Mucosa of descending colon (tissue), 3 donors: ENCODE measurements around the gene TAS2R38. TPM values are rescaled to one million over a fixed set of nuclear protein-coding genes. Genes with fewer than 3 reads are reported as not detected.

ENCODE experiments used
- ATAC-seq: fragments of 200-7000 bp; cut with Tn5 transposase; one replicate; pipeline ENCODE4 v1.9.1; 2020; ENCODE audit warnings: mild to moderate bottlenecking, moderate library complexity
- DNase-seq, 3 donors: peaks; one replicate each; pipeline ENCODE4 v3.0.0-alpha.2; 2020
- H3K36me3 ChIP-seq: fragments of 200-600 bp; one replicate; pipeline ENCODE4 v1.8.0; 2021; ENCODE audit warnings: low read depth, mild to moderate bottlenecking
- H3K4me1 ChIP-seq: fragments of 200-600 bp; one replicate; pipeline ENCODE4 v1.8.0; 2021; ENCODE audit warnings: low read depth, mild to moderate bottlenecking
- H3K4me3 ChIP-seq: fragments of 200-600 bp; one replicate; pipeline ENCODE4 v1.8.0; 2021; ENCODE audit warnings: mild to moderate bottlenecking
- H3K9me3 ChIP-seq: fragments of 200-600 bp; one replicate; pipeline ENCODE4 v1.8.0; 2021; ENCODE audit warnings: mild to moderate bottlenecking
- intact Hi-C, 2 donors: fragments of 100-400 bp; cut with DNase I in 1 of 2; cut with micrococcal nuclease in 1 of 2; formaldehyde crosslinking; loops; one replicate each; pipeline versions ENCODE4 v1.11.0 to v1.11.1; 2022; cut with DNase I, micrococcal nuclease
- total RNA-seq, 3 donors: library from RNA; stranded (reverse); fragmentation: NEBNext Ultra II Directional in 2 of 3; extraction: Animal tissue kit (Norgen Biotek cat#: 25700) in 2 of 3; gene quantifications; one replicate each; pipeline versions ENCODE4 v1.2.1 to v1.2.4, GENCODE V29; 2021 to 2023
- TF ChIP-seq, protein P1 (sequence below): fragments of 200-600 bp; IDR thresholded peaks from one replicate; pipeline ENCODE4 v1.8.0; 2022; ENCODE audit warnings: antibody characterized with exemption, mild to moderate bottlenecking
- donor health status: DM: no; HTN: no; CAD: no; lungs with moderate emphysema.
- donor health status: DM: no; HTN: no; CAD: no.
- donor health status: DM: no; HTN: yes; CAD: no.

Gene TAS2R38
- total RNA-seq, 3 donors from 2014 or later = 0.35 TPM; not detected in 2

DNA sequence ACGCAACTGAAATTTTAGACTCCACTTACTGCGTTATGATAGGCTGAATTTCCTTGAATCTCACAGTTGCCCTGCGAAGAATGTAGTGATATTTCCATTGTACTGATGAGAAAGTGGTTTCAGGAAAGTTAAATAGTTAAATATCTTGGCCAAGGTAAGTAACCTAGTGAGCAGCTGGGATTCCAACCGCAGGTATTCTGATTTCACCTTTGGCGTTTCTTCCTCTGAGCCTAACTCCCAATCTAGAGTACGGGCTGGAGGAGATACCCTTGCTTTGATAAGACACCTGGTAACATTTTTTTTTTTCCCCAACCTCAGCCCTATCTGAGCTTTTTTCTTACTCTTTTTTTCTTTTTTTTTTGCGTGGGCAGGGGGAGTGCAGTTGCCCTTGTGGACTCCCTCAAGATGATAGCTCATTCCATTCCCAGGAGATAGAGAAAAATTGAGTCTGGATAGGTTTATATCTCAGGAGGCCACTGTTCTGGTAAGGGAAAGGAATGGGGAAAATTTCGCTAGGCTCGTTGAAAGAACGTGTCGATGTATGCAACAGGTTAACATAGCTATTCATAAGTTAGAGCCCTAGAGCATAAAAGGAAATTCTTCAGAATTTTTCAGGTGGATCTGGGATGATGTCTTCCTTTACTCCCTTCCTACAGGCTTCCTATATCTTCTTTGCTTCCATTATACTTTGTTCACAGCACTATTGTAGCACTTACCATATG, 3.1 kb upstream of the TAS2R38 start:
- no peaks in the 10 kb centered on the region for H3K9me3 ChIP-seq
- ATAC-seq (no peak), DNase-seq (no peak)
- H3K4me1 ChIP-seq = peaks cover 2% of the 10 kb centered on the region
- intact Hi-C loops = loop anchor here in 1 of 2 donors (5.0 kb wide), 1 partner anchor 211 kb away; no protein-coding TSS in a partner anchor
- H3K4me3 ChIP-seq = no peak overlapping the region
- H3K36me3 ChIP-seq = no peaks in the 10 kb centered on the region
- TF ChIP-seq, protein P1, sequence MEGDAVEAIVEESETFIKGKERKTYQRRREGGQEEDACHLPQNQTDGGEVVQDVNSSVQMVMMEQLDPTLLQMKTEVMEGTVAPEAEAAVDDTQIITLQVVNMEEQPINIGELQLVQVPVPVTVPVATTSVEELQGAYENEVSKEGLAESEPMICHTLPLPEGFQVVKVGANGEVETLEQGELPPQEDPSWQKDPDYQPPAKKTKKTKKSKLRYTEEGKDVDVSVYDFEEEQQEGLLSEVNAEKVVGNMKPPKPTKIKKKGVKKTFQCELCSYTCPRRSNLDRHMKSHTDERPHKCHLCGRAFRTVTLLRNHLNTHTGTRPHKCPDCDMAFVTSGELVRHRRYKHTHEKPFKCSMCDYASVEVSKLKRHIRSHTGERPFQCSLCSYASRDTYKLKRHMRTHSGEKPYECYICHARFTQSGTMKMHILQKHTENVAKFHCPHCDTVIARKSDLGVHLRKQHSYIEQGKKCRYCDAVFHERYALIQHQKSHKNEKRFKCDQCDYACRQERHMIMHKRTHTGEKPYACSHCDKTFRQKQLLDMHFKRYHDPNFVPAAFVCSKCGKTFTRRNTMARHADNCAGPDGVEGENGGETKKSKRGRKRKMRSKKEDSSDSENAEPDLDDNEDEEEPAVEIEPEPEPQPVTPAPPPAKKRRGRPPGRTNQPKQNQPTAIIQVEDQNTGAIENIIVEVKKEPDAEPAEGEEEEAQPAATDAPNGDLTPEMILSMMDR = no peak

DNA sequence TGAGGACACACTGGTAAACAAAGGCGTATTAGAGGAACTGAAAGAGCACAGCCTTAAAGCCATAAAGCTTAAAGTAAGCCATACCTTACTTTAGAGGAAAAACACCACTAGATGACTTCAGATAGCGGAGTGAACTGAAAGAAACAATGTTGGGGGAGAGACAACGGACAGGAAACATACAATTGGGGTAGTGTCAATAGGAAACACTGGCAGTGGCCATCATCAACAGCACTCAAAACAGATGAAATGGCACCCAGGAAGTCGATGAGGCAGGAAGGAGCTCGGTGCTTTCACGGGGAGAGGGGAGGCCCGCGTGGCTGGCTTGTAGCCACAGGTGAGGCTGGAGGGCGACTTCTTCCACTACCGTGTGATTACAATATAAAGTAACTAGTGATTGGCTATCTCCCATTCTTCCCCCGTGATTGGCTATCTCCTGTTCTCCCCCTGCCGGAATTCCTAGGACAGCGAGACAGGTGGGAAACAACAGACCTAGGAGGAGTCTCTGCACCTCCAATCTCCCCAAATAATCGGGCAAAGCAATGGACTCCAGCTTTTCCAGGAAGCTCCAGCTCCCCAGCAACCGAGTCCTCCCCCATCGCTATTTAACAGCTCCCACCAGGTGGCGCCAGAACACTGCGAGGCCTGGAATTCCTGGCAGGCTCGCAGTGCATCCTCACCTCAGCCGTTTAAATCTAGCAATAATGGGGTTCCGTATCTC, 2.4 kb upstream of the TAS2R38 start:
- H3K9me3 ChIP-seq = no peaks in the 10 kb centered on the region
- peak; percentile 97 for ATAC-seq
- no peaks in the 10 kb centered on the region for H3K36me3 ChIP-seq
- no peak overlapping the region for H3K4me3 ChIP-seq
- TF ChIP-seq, protein P1 = peak; percentile 77
- intact Hi-C loops = loop anchor here in 1 of 2 donors (5.0 kb wide), 1 partner anchor 211 kb away; no protein-coding TSS in a partner anchor
- H3K4me1 ChIP-seq = peaks cover 2% of the 10 kb centered on the region
- peak; percentile 76 to 89 (median 87) for DNase-seq

DNA sequence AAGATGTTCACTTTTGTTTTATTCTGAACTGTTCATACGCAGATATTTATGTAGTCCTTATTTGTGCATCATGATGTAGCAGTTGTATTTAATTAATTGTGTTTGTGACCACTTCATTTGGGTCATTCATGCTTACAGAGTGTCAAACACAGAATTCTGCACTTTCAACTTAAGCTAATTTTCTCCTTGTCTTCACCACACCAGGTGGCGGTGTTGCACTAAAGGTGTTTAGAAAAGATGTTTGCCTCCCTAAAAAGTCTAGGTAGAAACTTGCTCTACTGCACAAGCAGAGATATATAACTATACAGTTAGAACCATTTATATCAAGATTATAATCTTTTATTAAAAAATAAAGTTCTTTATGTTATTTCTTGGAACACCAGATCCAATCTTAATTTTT, 1.3 kb upstream of the TAS2R38 start:
- peak; percentile 37 for ATAC-seq
- no peaks in the 10 kb centered on the region for H3K36me3 ChIP-seq
- intact Hi-C loops = loop anchor here in 1 of 2 donors (5.0 kb wide), 1 partner anchor 212 kb away; no protein-coding TSS in a partner anchor
- TF ChIP-seq, protein P1 = no peak
- peak in 1 of 3 donors; percentile 74 for DNase-seq
- peaks cover 2% of the 10 kb centered on the region for H3K4me1 ChIP-seq
- no peaks in the 10 kb centered on the region for H3K9me3 ChIP-seq
- H3K4me3 ChIP-seq = no peak overlapping the region

DNA sequence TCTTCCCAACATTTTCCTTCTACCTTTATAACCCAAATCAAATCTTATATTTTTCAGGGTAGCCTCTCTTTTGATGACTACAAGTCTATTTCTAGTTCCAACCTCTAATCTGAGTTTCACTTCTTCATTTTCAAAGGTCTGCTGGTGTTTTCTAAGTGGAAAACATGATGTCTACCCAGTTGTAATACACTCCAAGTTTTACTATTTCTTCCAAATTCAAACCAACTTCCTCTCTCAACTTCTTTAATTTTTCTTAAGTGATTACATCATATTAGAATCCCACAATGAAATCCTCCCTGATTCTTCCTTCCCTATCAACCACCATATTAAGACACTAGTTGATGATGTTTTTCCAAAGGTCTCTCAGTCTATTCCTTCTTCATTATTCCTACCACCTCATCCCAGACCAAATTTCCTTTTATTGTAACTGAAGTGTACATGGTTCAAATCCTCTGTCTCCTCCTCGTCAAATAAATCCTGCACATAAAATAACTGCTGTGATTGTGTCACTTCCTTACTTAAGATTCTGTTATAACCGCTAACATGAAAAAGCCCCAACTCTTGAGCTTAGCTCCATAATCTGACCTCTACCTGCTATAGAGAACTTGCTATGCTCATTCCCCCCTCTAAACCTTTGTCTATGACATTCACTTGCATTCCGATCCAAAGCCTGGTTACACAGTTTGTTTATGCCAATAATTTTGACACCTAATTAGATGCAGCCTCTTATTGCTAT, 12.7 kb downstream of the TAS2R38 start:
- H3K9me3 ChIP-seq = no peaks in the 10 kb centered on the region
- H3K4me3 ChIP-seq = no peak overlapping the region
- DNase-seq = no peak
- no peak for ATAC-seq
- H3K4me1 ChIP-seq = no peaks in the 10 kb centered on the region
- intact Hi-C loops = no loop called here
- no peaks in the 10 kb centered on the region for H3K36me3 ChIP-seq
- TF ChIP-seq, protein P1 = no peak

DNA sequence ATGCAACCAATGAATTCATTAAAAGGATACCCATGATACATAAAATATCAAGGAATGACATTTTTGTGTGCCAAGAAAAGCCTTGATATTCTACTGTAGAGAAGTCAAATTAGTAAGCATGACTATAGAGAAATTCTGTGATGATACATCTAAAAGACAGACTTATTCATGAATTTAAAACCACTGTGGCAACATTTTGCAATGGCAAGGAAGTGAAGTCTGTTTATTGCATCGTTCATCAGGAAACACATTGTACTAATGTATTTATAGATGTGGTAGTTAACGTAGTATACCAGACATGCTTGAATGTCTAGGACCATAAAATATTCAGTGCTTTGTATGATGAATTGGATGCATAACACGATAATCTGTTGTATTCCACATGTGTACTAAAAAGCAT, 17.5 kb downstream of the TAS2R38 start:
- Histone ChIP-seq H3K36me3 (no peaks in the 10 kb centered on the region), H3K9me3 (no peaks in the 10 kb centered on the region), H3K4me1 (no peaks in the 10 kb centered on the region), H3K4me3 (no peak overlapping the region)
- DNase-seq (no peak), ATAC-seq (no peak)
- TF ChIP-seq, protein P1 = no peak
- intact Hi-C loops = no loop called here
